ENCODE measurements around the gene PCDHGA10.
"Not testable (repeated sequence)": the region's sequence is repeated elsewhere in the genome, so short reads cannot be mapped to it uniquely, and the experiment has no call there.

PCDHGA10 gene

GRCh38 chr5:141431286-141431685 lies 18.5 kb downstream of the PCDHGA10 start:
- no peak for DNase-seq (ENCODE audit: low read depth, low spot score)
- TF ChIP-seq, protein P1, sequence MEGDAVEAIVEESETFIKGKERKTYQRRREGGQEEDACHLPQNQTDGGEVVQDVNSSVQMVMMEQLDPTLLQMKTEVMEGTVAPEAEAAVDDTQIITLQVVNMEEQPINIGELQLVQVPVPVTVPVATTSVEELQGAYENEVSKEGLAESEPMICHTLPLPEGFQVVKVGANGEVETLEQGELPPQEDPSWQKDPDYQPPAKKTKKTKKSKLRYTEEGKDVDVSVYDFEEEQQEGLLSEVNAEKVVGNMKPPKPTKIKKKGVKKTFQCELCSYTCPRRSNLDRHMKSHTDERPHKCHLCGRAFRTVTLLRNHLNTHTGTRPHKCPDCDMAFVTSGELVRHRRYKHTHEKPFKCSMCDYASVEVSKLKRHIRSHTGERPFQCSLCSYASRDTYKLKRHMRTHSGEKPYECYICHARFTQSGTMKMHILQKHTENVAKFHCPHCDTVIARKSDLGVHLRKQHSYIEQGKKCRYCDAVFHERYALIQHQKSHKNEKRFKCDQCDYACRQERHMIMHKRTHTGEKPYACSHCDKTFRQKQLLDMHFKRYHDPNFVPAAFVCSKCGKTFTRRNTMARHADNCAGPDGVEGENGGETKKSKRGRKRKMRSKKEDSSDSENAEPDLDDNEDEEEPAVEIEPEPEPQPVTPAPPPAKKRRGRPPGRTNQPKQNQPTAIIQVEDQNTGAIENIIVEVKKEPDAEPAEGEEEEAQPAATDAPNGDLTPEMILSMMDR (IDR thresholded peaks at IDR 0.05; ENCODE audit: insufficient read depth, low read length, missing control alignments), result no peak
- ChIA-PET POLR2A (interaction anchor here (1.6 kb wide), 1 partner anchor 126 kb away, joined by 11 read pairs; no protein-coding TSS in a partner anchor), CTCF (interaction anchor here (1.2 to 9.2 kb wide), 25 partner anchors 8 to 137 kb away, joined by 3 to 196 read pairs (median 7); partner anchors contain the start of genes PCDHGA10, PCDHGA11, PCDHGA2 and PCDHGB3)
- H3K4me3 ChIP-seq (ENCODE audit: low read depth, low read length), result peak overlapping the region; percentile 38

GRCh38 chr5:141432308-141432707 lies 19.5 kb downstream of the PCDHGA10 start:
- CTCF ChIA-PET, result interaction anchor here (1.1 to 9.2 kb wide), 7 partner anchors 11 to 126 kb away, joined by 3 to 196 read pairs (median 24); partner anchors contain the start of genes PCDHGA10, PCDHGA11, PCDHGB3 and PCDHGB7
- H3K4me3 ChIP-seq (ENCODE audit: low read depth, low read length); POLR2A ChIA-PET; DNase-seq (ENCODE audit: low read depth, low spot score): not testable (repeated sequence)

- CTCF ChIA-PET, result interaction anchor here (1.1 to 9.2 kb wide), 5 partner anchors 11 to 126 kb away, joined by 3 to 196 read pairs (median 82); partner anchors contain the start of genes PCDHGA10, PCDHGA11 and PCDHGB7
- H3K4me3 ChIP-seq (ENCODE audit: low read depth, low read length); DNase-seq (ENCODE audit: low read depth, low spot score): not testable (repeated sequence)
- POLR2A ChIA-PET, result interaction anchor here (0.7 kb wide), 1 partner anchor 83 kb away, joined by 3 read pairs; no protein-coding TSS in a partner anchor
Observed at GRCh38 chr5:141432726-141433125, 19.9 kb downstream of the PCDHGA10 start.

DNA sequence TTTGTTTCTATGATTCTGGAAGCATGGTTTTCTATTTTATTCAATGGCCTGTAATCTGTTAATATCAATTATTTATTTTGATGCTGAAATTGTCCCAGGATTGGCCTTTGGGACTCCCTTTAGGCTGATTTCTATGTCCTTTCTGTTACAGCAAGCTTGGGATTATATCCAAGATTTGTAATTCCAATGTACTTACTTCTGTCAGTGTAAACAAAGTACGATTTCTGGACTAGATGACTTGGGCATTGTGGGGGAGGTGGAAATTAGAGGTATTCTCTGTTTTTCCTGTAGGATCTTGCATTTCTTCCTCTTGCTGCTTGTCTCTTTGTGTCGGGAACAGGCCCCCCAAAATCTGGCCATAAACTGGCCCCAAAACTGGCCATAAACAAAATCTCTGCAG lies 21.2 kb downstream of the PCDHGA10 start:
- ChIA-PET CTCF (interaction anchor here (0.9 to 9.2 kb wide), 7 partner anchors 12 to 130 kb away, joined by 3 to 196 read pairs (median 4); partner anchors contain the start of genes PCDHGA10, PCDHGA11 and PCDHGB7), POLR2A (no interaction called here)
- H3K4me3 ChIP-seq (ENCODE audit: low read depth, low read length), result no peak overlapping the region
- TF ChIP-seq, protein P1 (IDR thresholded peaks at IDR 0.05; ENCODE audit: insufficient read depth, low read length, missing control alignments), result no peak
- no peak for DNase-seq (ENCODE audit: low read depth, low spot score)

DNA sequence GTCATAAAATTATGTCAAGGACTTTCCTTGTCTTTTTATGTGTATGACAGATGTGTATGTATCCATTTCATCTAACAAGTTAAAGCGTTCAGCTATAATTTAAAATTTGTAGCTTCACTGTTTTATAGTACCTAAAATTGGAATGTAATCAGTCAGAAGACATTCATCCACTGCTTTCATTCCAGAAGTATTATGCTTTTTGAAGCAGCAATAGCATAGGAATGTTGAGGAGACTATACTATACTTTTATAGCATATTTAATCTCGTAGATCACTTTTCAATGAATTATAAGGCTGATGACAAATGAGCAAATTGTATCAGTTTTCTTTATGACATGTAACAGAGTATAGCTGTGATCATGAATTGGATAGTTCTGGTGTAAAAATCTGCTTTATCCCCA lies 24.4 kb downstream of the PCDHGA10 start:
- ChIA-PET CTCF (interaction anchor here (1.0 to 5.0 kb wide), 10 partner anchors 10 to 127 kb away, joined by 3 to 35 read pairs (median 4); partner anchors contain the start of gene PCDHGA11), POLR2A (interaction anchor here (0.9 to 1.2 kb wide), 3 partner anchors 39 to 84 kb away, joined by 4 to 6 read pairs (median 5); partner anchors contain the start of genes PCDHGC3 and PCDHGC5)
- H3K4me3 ChIP-seq (ENCODE audit: low read depth, low read length), result no peak overlapping the region
- no peak for DNase-seq (ENCODE audit: low read depth, low spot score)
- TF ChIP-seq, protein P1 (IDR thresholded peaks at IDR 0.05; ENCODE audit: insufficient read depth, low read length, missing control alignments), result no peak

- ChIA-PET CTCF (interaction anchor here (0.8 to 5.0 kb wide), 11 partner anchors 9 to 118 kb away, joined by 3 to 35 read pairs (median 4); partner anchors contain the start of genes PCDHGA10, PCDHGA11, PCDHGA12 and PCDHGB7), POLR2A (interaction anchor here (0.7 kb wide), 1 partner anchor 118 kb away, joined by 4 read pairs; no protein-coding TSS in a partner anchor)
- TF ChIP-seq, protein P1 (IDR thresholded peaks at IDR 0.05; ENCODE audit: insufficient read depth, low read length, missing control alignments), result no peak
- DNase-seq (ENCODE audit: low read depth, low spot score), result no peak
- no peak overlapping the region for H3K4me3 ChIP-seq (ENCODE audit: low read depth, low read length)
Observed at GRCh38 chr5:141439411-141440141, 26.8 kb downstream of the PCDHGA10 start.

DNA sequence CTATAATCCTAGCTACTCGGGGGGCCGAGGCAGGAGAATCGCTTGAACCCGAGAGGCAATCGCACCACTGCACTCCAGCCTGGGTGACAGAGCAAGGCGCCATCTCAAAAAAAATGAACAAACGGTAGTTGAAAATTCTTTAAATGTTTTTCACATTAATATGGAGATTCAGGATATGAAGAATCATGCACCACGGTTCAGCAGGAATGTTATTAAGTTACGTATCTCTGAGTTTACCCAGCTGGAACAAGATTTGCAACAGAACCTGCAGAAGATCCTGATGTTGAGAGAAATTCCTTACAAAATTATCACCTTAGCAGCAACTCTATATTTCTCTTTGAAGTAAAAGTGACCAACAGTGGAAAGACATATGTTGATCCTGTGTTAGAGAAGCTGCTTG lies 27.6 kb downstream of the PCDHGA10 start:
- DNase-seq (ENCODE audit: low read depth, low spot score), result no peak
- TF ChIP-seq, protein P1 (IDR thresholded peaks at IDR 0.05; ENCODE audit: insufficient read depth, low read length, missing control alignments), result no peak
- ChIA-PET CTCF (interaction anchor here (0.8 to 5.0 kb wide), 5 partner anchors 10 to 118 kb away, joined by 3 to 35 read pairs (median 12); partner anchors contain the start of genes PCDHGA10 and PCDHGA12), POLR2A (no interaction called here)
- H3K4me3 ChIP-seq (ENCODE audit: low read depth, low read length), result no peak overlapping the region

All from AG04449 (cell line).